DMS114 treated with DMSO at 0.1 percent for 48 hours (cell line): ENCODE results near the gene NNMT.

Source experiments
- DNase-seq: peaks from one replicate; lab custom pipeline; 2025; ENCODE audit not compliant: unreplicated experiment; lab: John Stamatoyannopoulos, UW

Gene NNMT

GRCh38 chr11:114295676-114296604, at the start of gene NNMT:
Gene NNMT (plus strand): TSS chr11:114296399. CDS start chr11:114296557, 158 bp downstream.
- DNase-seq = no peak

- DNase-seq = no peak
These were observed 49.0 kb upstream of the NNMT start for GRCh38 chr11:114247070-114247789.

GRCh38 chr11:114250180-114250579, 46.0 kb upstream of the NNMT start:
- DNase-seq = no peak

- DNase-seq = no peak
These were observed 45.0 kb upstream of the NNMT start for GRCh38 chr11:114250993-114251814.

- DNase-seq = no peak
These were observed 44.3 kb upstream of the NNMT start for GRCh38 chr11:114251815-114252337.

GRCh38 chr11:114252767-114253166, 43.4 kb upstream of the NNMT start:
- DNase-seq = no peak

- no peak for DNase-seq
These were observed 42.4 kb upstream of the NNMT start for GRCh38 chr11:114253771-114254170.

- no peak for DNase-seq
These were observed 41.5 kb upstream of the NNMT start for GRCh38 chr11:114254571-114255146.

GRCh38 chr11:114255289-114255688, 40.9 kb upstream of the NNMT start:
- no peak for DNase-seq

GRCh38 chr11:114256176-114256966, 39.8 kb upstream of the NNMT start:
- no peak for DNase-seq

- DNase-seq = no peak
These were observed 39.3 kb upstream of the NNMT start for GRCh38 chr11:114256967-114257286.

GRCh38 chr11:114257621-114258558, 38.3 kb upstream of the NNMT start:
- no peak for DNase-seq

GRCh38 chr11:114258696-114259095, 37.5 kb upstream of the NNMT start:
- DNase-seq = no peak

- DNase-seq = no peak
These were observed 37.1 kb upstream of the NNMT start for GRCh38 chr11:114259124-114259526.

GRCh38 chr11:114259551-114259983, 36.6 kb upstream of the NNMT start:
- no peak for DNase-seq

- no peak for DNase-seq
These were observed 36.1 kb upstream of the NNMT start for GRCh38 chr11:114260077-114260476.

- DNase-seq = no peak
These were observed 35.7 kb upstream of the NNMT start for GRCh38 chr11:114260483-114260882.

GRCh38 chr11:114261791-114262190, 34.4 kb upstream of the NNMT start:
- DNase-seq = no peak
